HG03066 (cell line): Measurements from ENCODE around the gene ATAD3A.
"Not testable (repeated sequence)": the region's sequence is repeated elsewhere in the genome, so short reads cannot be mapped to it uniquely, and the experiment has no call there.

ENCODE experiments used
- ATAC-seq: cut with Tn5 transposase; IDR thresholded peaks from one replicate; pipeline ENCODE4 v1.9.1; 2021; ENCODE audit warnings: low read depth; ENCODE audit not compliant: unreplicated experiment

The ATAD3A gene

GRCh38 chr1:1551524-1552262, 39.7 kb downstream of the ATAD3A start:
- ATAC-seq = no peak

- no peak for ATAC-seq
These were observed 40.3 kb downstream of the ATAD3A start for GRCh38 chr1:1552263-1552639.

- no peak for ATAC-seq
These were observed 42.0 kb downstream of the ATAD3A start for GRCh38 chr1:1553821-1554494.

GRCh38 chr1:1554550-1554925, 42.6 kb downstream of the ATAD3A start:
- no peak for ATAC-seq

GRCh38 chr1:1554926-1555915, 43.3 kb downstream of the ATAD3A start:
- no peak for ATAC-seq

- ATAC-seq = no peak
These were observed 44.5 kb downstream of the ATAD3A start for GRCh38 chr1:1556505-1556904.

GRCh38 chr1:1556961-1557360, 45.0 kb downstream of the ATAD3A start:
- ATAC-seq = not testable (repeated sequence)

GRCh38 chr1:1557688-1558087, 45.7 kb downstream of the ATAD3A start:
- ATAC-seq = not testable (repeated sequence)

GRCh38 chr1:1558591-1558990, 46.6 kb downstream of the ATAD3A start:
- no peak for ATAC-seq

- ATAC-seq = no peak
These were observed 47.1 kb downstream of the ATAD3A start for GRCh38 chr1:1559066-1559465.

GRCh38 chr1:1560178-1560577, 48.2 kb downstream of the ATAD3A start:
- no peak for ATAC-seq

GRCh38 chr1:1561801-1562470, 50.0 kb downstream of the ATAD3A start:
- ATAC-seq = no peak

- no peak for ATAC-seq
These were observed 50.7 kb downstream of the ATAD3A start for GRCh38 chr1:1562556-1563195.

- no peak for ATAC-seq
These were observed 51.7 kb downstream of the ATAD3A start for GRCh38 chr1:1563688-1564087.

- ATAC-seq = no peak
These were observed 52.3 kb downstream of the ATAD3A start for GRCh38 chr1:1564268-1564667.

- no peak for ATAC-seq
These were observed 53.4 kb downstream of the ATAD3A start for GRCh38 chr1:1565340-1565739.

- ATAC-seq = no peak
These were observed 55.4 kb downstream of the ATAD3A start for GRCh38 chr1:1567152-1567875.

GRCh38 chr1:1567891-1568291, 55.9 kb downstream of the ATAD3A start:
- ATAC-seq = no peak

GRCh38 chr1:1569341-1569740, 57.4 kb downstream of the ATAD3A start:
- no peak for ATAC-seq
